ENCODE data around the gene ETF1. TPM values are rescaled to one million over a fixed set of nuclear protein-coding genes. Genes with fewer than 3 reads are reported as not detected.

Gene ETF1
- total RNA-seq, 4 donors from 2014 or later: 65.2 to 132 (median 103) TPM

DNA sequence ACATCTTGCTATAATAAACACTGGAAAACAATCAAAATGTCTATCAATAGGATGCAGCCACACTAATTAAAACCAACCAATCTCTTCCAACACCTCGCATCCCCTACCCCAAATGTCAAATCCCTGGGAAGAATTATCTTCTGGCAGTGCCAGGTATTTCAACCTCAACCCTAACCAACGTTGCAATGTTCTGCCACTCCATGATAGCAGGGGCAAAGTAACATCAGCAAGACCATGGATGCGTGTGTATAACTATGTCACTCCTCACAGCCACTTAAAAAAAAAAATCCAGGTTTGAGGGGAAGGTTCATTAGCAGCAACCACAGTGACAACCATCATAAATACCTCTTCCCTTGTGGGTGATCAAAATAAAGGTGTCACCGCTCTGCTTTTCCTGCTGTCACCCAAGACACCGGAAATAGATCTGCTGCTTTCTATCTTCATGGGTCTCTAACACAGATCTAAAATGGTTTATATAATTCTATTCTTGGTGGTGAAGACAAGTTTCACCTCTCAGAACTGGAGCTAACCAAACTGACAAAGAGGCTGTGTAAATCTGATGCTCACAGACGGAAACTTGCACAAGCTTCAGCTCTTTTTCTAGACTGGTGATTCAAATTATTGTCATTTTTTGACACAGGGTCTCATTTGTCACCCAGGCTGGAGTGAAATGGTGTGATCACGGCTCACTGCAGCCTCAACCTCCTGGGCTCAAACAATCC is 22.2 kb upstream of the ETF1 start:
- Histone ChIP-seq H3K27me3 (no peaks in the 10 kb centered on the region), H3K36me3 (peaks cover 26 to 100% (median 61%) of the 10 kb centered on the region in 3 donors), H3K4me1 (peaks cover 5 to 63% (median 7%) of the 10 kb centered on the region in 3 donors), H3K9me3 (no peaks in the 10 kb centered on the region), H3K27ac (peak overlapping the region in 1 of 4 donors; percentile 27), H3K4me3 (no peak overlapping the region)
- no peak for TF ChIP-seq POLR2A (IDR thresholded peaks at IDR 0.05)
- TF ChIP-seq, protein P1, sequence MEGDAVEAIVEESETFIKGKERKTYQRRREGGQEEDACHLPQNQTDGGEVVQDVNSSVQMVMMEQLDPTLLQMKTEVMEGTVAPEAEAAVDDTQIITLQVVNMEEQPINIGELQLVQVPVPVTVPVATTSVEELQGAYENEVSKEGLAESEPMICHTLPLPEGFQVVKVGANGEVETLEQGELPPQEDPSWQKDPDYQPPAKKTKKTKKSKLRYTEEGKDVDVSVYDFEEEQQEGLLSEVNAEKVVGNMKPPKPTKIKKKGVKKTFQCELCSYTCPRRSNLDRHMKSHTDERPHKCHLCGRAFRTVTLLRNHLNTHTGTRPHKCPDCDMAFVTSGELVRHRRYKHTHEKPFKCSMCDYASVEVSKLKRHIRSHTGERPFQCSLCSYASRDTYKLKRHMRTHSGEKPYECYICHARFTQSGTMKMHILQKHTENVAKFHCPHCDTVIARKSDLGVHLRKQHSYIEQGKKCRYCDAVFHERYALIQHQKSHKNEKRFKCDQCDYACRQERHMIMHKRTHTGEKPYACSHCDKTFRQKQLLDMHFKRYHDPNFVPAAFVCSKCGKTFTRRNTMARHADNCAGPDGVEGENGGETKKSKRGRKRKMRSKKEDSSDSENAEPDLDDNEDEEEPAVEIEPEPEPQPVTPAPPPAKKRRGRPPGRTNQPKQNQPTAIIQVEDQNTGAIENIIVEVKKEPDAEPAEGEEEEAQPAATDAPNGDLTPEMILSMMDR (IDR thresholded peaks at IDR 0.05): no peak
- no peak for DNase-seq
- 75 to 77% methylated on average over 7 of the region's 7 CpGs for WGBS, 2 donors
- intact Hi-C loops (cut with DNase I): no loop called here

DNA sequence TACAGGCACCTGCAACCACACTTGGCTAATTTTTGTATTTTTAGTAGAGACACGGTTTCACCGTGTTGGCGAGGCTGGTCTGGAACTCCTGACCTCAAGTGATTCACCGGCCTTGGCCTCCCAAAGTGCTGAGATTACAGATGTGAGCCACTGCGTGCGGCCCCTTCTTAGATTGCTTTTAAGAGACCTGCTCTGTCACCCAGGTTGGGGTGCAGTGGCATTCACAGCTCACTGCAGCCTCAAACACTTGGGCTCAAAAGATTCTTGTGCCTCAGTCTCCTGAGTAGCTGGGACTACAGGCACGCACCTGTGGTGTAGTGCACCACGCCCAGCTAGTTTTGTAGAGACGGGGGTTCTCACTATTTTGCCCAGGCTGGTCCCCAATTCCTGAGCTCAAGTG is 21.2 kb upstream of the ETF1 start:
- peaks cover 6 to 62% (median 7%) of the 10 kb centered on the region in 3 donors for H3K4me1 ChIP-seq
- intact Hi-C loops (cut with DNase I): no loop called here
- no peak for DNase-seq
- H3K27ac ChIP-seq: no peak overlapping the region
- WGBS, 2 donors: 75 to 100% methylated on average over 1 to 5 of the region's 9 CpGs
- no peak overlapping the region for H3K4me3 ChIP-seq
- H3K36me3 ChIP-seq: peaks cover 26 to 100% (median 56%) of the 10 kb centered on the region in 3 donors
- no peaks in the 10 kb centered on the region for H3K9me3 ChIP-seq
- H3K27me3 ChIP-seq: no peaks in the 10 kb centered on the region
- no peak for TF ChIP-seq POLR2A (IDR thresholded peaks at IDR 0.05)
- TF ChIP-seq, protein P1 (IDR thresholded peaks at IDR 0.05): no peak

DNA sequence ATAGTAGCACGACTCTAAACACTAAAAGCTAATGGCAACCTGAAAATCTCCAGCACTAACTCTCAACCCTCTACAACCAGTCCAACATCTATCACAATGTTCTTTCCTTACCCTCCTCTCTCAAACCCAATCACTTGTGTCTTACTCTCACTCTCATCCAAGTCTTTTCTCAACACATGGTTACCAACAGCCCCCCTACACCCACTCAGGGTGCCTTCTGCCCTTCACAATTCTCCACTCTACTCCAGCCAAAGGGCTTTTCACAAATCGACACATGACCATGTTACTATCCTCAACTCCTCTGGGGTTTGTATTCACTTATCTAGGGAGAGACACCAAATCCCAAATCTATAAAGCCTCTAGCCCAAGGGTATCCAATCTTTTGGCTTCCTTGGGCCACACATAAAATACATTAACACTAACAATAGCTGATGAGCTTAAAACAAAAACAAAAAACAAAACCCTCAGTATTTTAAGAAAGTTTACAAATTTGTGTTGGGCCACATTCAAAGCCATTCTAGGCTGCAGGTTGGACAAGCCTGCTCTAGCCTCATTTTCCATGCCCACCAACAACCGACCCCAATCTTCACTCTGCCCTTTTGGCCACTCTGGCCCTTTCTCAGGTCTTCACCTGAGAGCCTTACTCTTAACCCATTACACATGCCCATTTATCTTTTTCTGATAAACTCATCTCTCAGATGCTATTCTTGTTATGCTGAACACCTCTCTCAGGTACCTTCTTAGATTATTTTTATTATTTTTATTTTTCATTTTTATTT is 20.5 kb upstream of the ETF1 start:
- Histone ChIP-seq H3K36me3 (peaks cover 25 to 100% (median 59%) of the 10 kb centered on the region in 3 donors), H3K27ac (no peak overlapping the region), H3K4me3 (no peak overlapping the region), H3K4me1 (peaks cover 4 to 58% (median 6%) of the 10 kb centered on the region in 3 donors), H3K27me3 (no peaks in the 10 kb centered on the region), H3K9me3 (no peaks in the 10 kb centered on the region)
- 66 to 78% methylated on average over 3 of the region's 3 CpGs for WGBS, 2 donors
- intact Hi-C loops (cut with DNase I): no loop called here
- TF ChIP-seq, protein P1 (IDR thresholded peaks at IDR 0.05): no peak
- no peak for TF ChIP-seq POLR2A (IDR thresholded peaks at IDR 0.05)
- DNase-seq: no peak

DNA sequence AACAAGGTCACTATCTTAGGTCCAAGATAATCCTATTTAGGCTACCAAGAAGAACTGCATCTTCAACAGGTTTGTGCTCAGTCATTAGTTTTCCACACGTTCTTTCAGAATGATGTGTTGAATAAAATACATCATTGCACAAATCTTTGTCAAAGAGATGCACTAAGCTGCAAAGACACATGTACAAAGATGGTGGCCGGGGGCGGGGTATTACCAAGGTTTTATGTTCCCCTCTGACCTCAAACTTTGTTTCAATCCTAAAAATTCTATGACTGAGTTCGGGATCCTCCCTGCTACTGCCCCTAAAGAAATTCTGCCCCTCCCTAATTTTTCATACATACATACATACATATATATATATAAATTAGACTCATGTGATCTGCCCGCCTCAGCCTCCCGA is 17.9 kb upstream of the ETF1 start:
- Histone ChIP-seq H3K9me3 (no peaks in the 10 kb centered on the region), H3K36me3 (peaks cover 27 to 100% (median 55%) of the 10 kb centered on the region in 3 donors), H3K27me3 (no peaks in the 10 kb centered on the region), H3K4me1 (peaks cover 0 to 38% (median 6%) of the 10 kb centered on the region in 3 donors), H3K27ac (peak overlapping the region in 1 of 4 donors; percentile 66), H3K4me3 (no peak overlapping the region)
- no peak for DNase-seq
- no peak for TF ChIP-seq POLR2A (IDR thresholded peaks at IDR 0.05)
- TF ChIP-seq, protein P1 (IDR thresholded peaks at IDR 0.05): no peak
- intact Hi-C loops (cut with DNase I): no loop called here
- WGBS, 2 donors: 85 to 86% methylated on average over 6 of the region's 6 CpGs

DNA sequence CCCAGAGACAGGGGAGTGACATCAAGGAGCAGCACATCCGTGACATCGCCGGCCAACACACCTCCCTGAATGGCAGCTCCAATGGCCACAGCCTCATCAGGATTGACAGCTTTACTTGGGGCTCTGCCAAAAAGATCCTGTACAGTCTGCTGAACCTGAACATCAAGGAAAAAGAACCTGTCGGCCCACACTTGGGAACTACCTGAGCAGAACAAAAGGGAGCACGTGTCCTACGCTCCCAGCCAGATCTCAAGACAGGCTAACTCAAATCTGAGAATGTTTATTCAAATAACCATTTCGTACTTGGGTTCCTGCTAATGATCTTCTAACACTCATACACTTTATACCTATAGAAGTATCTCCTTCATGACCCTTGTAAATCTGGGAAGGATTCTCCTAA is 16.9 kb upstream of the ETF1 start:
- Histone ChIP-seq H3K4me1 (peaks cover 0 to 38% (median 6%) of the 10 kb centered on the region in 3 donors), H3K36me3 (peaks cover 26 to 100% (median 59%) of the 10 kb centered on the region in 3 donors), H3K4me3 (no peak overlapping the region), H3K27ac (peak overlapping the region in 2 of 4 donors; percentile 48 to 66), H3K27me3 (no peaks in the 10 kb centered on the region), H3K9me3 (no peaks in the 10 kb centered on the region)
- DNase-seq: no peak
- 57 to 65% methylated on average over 6 to 7 of the region's 7 CpGs for WGBS, 2 donors
- intact Hi-C loops (cut with DNase I): no loop called here
- TF ChIP-seq, protein P1 (IDR thresholded peaks at IDR 0.05): no peak
- no peak for TF ChIP-seq POLR2A (IDR thresholded peaks at IDR 0.05)
